Measurements from ENCODE around the gene BHLHE23. TPM values are rescaled to one million over a fixed set of nuclear protein-coding genes. Genes with fewer than 3 reads are reported as not detected.
A peak's percentile ranks its signal among the peaks of the same experiment; 100 is the strongest.

BHLHE23 gene
- total RNA-seq, 2 experiments from 2014 or later, result not detected

- H3K27me3 Mint-ChIP-seq, result no peaks in the 10 kb centered on the region
- peaks cover 2% of the 10 kb centered on the region for H3K36me3 Mint-ChIP-seq (ENCODE audit: low read depth)
- no peaks in the 10 kb centered on the region for H3K9me3 Mint-ChIP-seq
- no peak overlapping the region for H3K4me3 Mint-ChIP-seq
- ChIA-PET POLR2A (no interaction called here), CTCF (interaction anchor here (1.5 to 2.0 kb wide), 2 partner anchors 13 to 50 kb away, joined by 3 to 7 read pairs; no protein-coding TSS in a partner anchor)
- DNase-seq, result no peak
- H3K27ac Mint-ChIP-seq, result no peak overlapping the region
- H3K4me1 Mint-ChIP-seq, result peaks cover 17% of the 10 kb centered on the region
These were observed 47.4 kb downstream of the BHLHE23 start for GRCh38 chr20:62959101-62959971.

GRCh38 chr20:62958388-62959100, 48.2 kb downstream of the BHLHE23 start:
- no peaks in the 10 kb centered on the region for H3K9me3 Mint-ChIP-seq
- H3K4me3 Mint-ChIP-seq, result no peak overlapping the region
- H3K27ac Mint-ChIP-seq, result no peak overlapping the region
- CTCF ChIA-PET, result interaction anchor here (1.5 to 2.0 kb wide), 2 partner anchors 14 to 51 kb away, joined by 3 to 7 read pairs; no protein-coding TSS in a partner anchor
- DNase-seq, result no peak
- peaks cover 25% of the 10 kb centered on the region for H3K4me1 Mint-ChIP-seq
- H3K27me3 Mint-ChIP-seq, result no peaks in the 10 kb centered on the region
- POLR2A ChIA-PET, result no interaction called here
- H3K36me3 Mint-ChIP-seq (ENCODE audit: low read depth), result peaks cover 2% of the 10 kb centered on the region

GRCh38 chr20:62957136-62958117, 49.3 kb downstream of the BHLHE23 start:
- Mint-ChIP-seq H3K9me3 (no peaks in the 10 kb centered on the region), H3K4me3 (no peak overlapping the region), H3K27me3 (no peaks in the 10 kb centered on the region), H3K27ac (no peak overlapping the region), H3K4me1 (peaks cover 27% of the 10 kb centered on the region), H3K36me3 (ENCODE audit: low read depth) (peaks cover 2% of the 10 kb centered on the region)
- ChIA-PET POLR2A (no interaction called here), CTCF (interaction anchor here (0.6 to 2.0 kb wide), 3 partner anchors 13 to 440 kb away, joined by 3 to 6 read pairs (median 3); no protein-coding TSS in a partner anchor)
- DNase-seq, result no peak

DNA sequence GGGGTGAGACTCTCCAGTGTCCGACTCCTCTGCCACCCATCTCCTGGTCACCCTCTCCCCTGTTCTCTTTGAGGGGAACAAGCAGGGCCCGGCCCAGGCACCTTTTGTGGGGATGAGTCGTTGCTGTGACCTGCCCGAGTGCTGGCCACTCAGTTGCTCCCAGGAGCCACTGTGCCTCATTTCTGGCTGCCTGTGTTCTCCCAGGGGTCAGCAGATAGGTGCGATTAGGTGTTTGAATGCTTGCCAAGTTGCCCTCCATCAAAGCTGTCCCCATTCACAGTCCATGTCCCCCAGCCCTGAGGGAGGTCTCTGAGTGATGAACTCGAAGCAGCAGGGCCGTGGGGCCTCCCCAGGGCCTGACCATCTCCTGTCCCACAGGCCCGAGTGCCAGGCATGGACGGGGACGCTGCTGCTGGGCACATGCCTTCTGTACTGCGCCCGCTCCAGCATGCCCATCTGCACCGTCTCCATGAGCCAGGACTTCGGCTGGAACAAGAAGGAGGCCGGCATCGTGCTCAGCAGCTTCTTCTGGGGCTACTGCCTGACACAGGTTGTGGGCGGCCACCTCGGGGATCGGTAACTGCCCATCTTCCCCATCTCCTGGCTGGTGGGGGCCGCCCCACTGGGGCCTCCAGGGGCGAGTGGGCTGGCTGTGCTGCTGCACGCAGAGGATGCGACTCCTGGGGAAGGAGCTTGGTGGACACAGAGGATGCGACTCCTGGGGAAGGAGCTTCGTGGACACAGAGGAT, 50.2 kb downstream of the BHLHE23 start:
- ChIA-PET CTCF (interaction anchor here (0.6 to 2.0 kb wide), 3 partner anchors 14 to 441 kb away, joined by 3 to 6 read pairs (median 3); no protein-coding TSS in a partner anchor), POLR2A (no interaction called here)
- Mint-ChIP-seq H3K4me1 (peaks cover 30% of the 10 kb centered on the region), H3K4me3 (no peak overlapping the region), H3K9me3 (no peaks in the 10 kb centered on the region), H3K27me3 (no peaks in the 10 kb centered on the region), H3K36me3 (ENCODE audit: low read depth) (peaks cover 2% of the 10 kb centered on the region), H3K27ac (peak overlapping the region; percentile 79)
- DNase-seq, result no peak

Other genes with a start within 250 kb of the BHLHE23 start
- 10 to 100 TPM; 14.4 to 14.5 TPM for gene MRGBP, start 210.5 kb downstream of the BHLHE23 start, total RNA-seq
- gene OGFR, start 202.1 kb downstream of the BHLHE23 start, total RNA-seq, result 10 to 100 TPM; 82.4 to 84.9 TPM
- not detected for gene COL9A3, start 189.9 kb downstream of the BHLHE23 start, total RNA-seq
- gene TCFL5, start 145.1 kb downstream of the BHLHE23 start, total RNA-seq, result 1 to 10 TPM; 7.9 to 8.4 TPM
- 10 to 100 TPM; 78.3 to 79.4 TPM for gene DIDO1, start 80.5 kb downstream of the BHLHE23 start, total RNA-seq
- gene GID8, start 68.8 kb downstream of the BHLHE23 start, total RNA-seq, result 10 to 100 TPM; 32.5 to 35.1 TPM
- gene SLC17A9, start 54.3 kb downstream of the BHLHE23 start, total RNA-seq, result 10 to 100 TPM; 11.6 to 12.6 TPM
- gene YTHDF1, start 209.2 kb upstream of the BHLHE23 start, total RNA-seq, result 10 to 100 TPM; 39.3 to 41.3 TPM
- not detected for gene BIRC7, start 228.9 kb upstream of the BHLHE23 start, total RNA-seq
- not detected for gene NKAIN4, start 247.5 kb upstream of the BHLHE23 start, total RNA-seq